Ectodermal cell (in vitro differentiated cells): ENCODE data around the gene IRS1.

Experiments
- H3K27ac ChIP-seq: 2 replicates; pipeline ENCODE4 v1.7.0; 2013; ENCODE audit warnings: mild to moderate bottlenecking, low read depth, low read length; ENCODE audit not compliant: insufficient read depth, poor library complexity, severe bottlenecking
- H3K27me3 ChIP-seq: 2 replicates; pipeline ENCODE4 v1.7.0; 2013; ENCODE audit warnings: mild to moderate bottlenecking, low read length; ENCODE audit not compliant: insufficient read depth, control insufficient read depth, poor library complexity, severe bottlenecking
- H3K36me3 ChIP-seq: one replicate; pipeline ENCODE4 v1.7.0; 2013; ENCODE audit warnings: low read length; ENCODE audit not compliant: control insufficient read depth, insufficient read depth
- H3K4me1 ChIP-seq: one replicate; pipeline ENCODE4 v1.7.0; 2013; ENCODE audit warnings: low read length; ENCODE audit not compliant: control insufficient read depth, insufficient read depth
- H3K4me3 ChIP-seq: 2 replicates; pipeline ENCODE4 v1.7.0; 2013; ENCODE audit warnings: low read depth, low read length, control low read depth; ENCODE audit not compliant: insufficient read depth
- H3K9me3 ChIP-seq: 2 replicates; pipeline ENCODE4 v1.7.0; 2013; ENCODE audit warnings: mild to moderate bottlenecking, low read length, moderate library complexity; ENCODE audit not compliant: control insufficient read depth
- WGBS, 2 experiments: methylation state at CpG; one replicate each; pipeline ENCODE4 v1.1.7; 2013; ENCODE audit warnings: missing lambda C conversion rate in 2 of 2; 5-methylcytosine and 5-hydroxymethylcytosine counted together

IRS1 gene

DNA sequence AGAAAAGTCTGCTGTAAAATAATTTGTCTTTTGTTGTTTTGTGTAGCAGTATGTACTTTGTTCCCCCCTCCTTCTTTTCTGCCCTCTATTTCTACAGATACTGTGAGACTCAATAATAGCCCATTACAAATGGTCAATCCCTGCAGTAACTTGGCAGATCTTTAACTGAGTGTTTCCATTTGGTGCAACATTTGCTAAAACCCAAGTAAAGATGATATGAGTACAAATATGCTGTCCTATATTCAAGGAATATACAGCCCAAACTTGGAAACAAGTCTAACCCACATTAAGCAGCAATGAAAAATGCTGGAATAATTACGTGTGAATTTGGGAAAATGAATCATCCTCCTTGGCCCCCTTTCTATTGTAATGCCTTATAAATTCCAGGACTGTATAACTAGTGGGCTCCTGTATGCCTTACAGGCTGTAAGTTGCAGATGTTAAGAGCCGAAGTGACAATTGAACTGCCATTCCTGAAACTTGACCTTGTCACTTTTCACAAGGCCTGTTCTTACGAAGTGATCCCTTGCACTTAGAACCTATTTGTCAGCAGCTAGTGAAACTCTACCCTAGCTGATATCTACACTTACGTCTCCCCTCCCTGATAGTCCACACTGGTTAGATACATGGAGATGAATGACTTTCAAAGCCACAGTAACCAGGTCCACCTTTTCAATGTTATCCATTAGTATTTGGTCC lies 104.9 kb downstream of the IRS1 start:
- no peaks in the 10 kb centered on the region for H3K9me3 ChIP-seq
- 90 to 92% methylated on average over 4 of the region's 4 CpGs for WGBS, 2 experiments
- H3K4me1 ChIP-seq, result no peaks in the 10 kb centered on the region
- no peaks in the 10 kb centered on the region for H3K27me3 ChIP-seq
- H3K27ac ChIP-seq, result no peak overlapping the region
- no peak overlapping the region for H3K4me3 ChIP-seq
- H3K36me3 ChIP-seq, result no peaks in the 10 kb centered on the region

DNA sequence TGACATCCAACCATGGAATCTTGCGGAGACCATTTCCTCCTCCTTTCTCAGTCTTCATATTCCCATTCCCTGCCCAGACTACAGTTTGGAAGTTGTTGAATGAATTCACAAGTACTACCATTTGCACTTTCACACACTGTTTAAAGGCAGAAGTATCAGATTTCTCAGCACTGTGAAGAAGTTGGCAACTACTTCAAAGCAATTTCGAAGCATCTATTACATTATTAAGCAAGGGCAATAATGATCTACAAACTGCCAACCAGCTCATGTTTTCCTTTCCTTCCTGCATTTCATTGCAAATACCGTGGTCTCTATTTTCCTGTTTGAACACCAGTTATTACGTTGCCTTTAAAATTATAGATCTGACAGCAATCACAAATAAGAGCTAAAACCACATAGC lies 105.5 kb downstream of the IRS1 start:
- H3K4me1 ChIP-seq, result no peaks in the 10 kb centered on the region
- no peak overlapping the region for H3K27ac ChIP-seq
- 89 to 94% methylated on average over 4 of the region's 4 CpGs for WGBS, 2 experiments
- no peaks in the 10 kb centered on the region for H3K9me3 ChIP-seq
- H3K4me3 ChIP-seq, result no peak overlapping the region
- H3K36me3 ChIP-seq, result no peaks in the 10 kb centered on the region
- no peaks in the 10 kb centered on the region for H3K27me3 ChIP-seq

DNA sequence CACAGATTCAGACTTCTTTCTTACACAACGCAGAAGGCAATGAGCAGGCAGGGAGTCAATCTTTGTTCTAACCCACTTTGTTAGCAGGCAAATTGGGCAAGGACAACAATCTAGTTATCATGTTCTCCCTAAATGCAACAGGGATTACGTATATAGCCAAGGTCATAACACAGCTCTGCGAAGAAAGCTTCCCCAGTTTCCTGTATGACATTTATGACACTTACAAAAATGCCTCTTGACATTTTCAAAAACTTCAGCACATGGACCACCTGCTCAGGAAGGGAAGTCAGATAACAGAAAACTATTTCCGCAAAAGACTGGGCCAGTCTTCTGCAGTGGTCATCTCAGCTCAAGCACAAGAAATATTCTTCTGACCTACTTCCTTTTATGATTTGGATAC lies 106.1 kb downstream of the IRS1 start:
- no peaks in the 10 kb centered on the region for H3K4me1 ChIP-seq
- H3K27ac ChIP-seq, result no peak overlapping the region
- no peaks in the 10 kb centered on the region for H3K9me3 ChIP-seq
- H3K4me3 ChIP-seq, result no peak overlapping the region
- no peaks in the 10 kb centered on the region for H3K36me3 ChIP-seq
- H3K27me3 ChIP-seq, result no peaks in the 10 kb centered on the region
- 94 to 95% methylated on average over 4 of the region's 4 CpGs for WGBS, 2 experiments

DNA sequence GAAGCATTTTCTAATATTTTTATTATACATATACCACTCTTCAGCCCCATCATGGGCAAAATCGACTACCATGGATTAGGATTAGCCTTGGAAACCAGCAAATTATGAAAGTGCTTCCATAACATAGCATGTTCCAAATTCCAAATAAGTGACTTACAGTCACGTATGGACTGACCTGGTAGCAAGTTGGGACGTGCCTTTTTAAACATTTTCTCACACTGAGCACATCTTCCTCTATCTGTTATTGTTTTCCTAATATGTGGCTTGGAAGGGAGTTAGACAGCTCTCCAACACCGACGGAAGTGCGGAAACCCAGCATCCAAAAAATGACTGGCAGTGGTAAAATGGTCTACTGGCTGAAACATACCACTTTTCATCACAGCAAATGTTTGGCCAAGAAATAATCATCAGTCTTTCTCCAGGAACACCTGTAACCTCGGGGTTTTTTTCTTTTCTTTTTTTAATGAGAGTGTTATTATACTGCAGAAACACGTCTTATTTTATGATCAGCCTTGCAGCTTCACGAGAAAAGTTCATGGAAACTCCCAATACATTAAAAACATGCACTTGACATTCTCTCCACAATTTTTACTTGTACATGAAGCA lies 107.0 kb downstream of the IRS1 start:
- no peaks in the 10 kb centered on the region for H3K27me3 ChIP-seq

DNA sequence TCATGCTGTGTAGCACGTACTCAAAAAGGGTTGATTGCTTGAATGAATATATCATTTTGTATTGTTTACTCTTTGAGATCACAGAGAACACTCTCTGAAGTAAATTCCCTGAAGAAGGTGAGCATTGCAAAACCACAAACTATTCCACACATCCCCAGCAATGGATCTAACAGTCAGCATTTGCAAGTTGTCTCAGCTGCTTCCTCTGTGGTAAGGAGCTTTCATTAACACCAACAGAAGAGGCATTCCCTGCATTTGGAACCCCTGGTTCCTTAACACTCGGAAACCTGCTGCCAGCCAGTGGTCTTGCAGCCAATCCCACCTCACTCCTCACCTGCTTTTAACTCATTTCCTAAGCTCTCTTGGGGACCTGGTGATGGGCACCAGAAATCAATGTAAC lies 108.4 kb downstream of the IRS1 start:
- Histone ChIP-seq H3K4me3 (no peak overlapping the region), H3K27me3 (no peaks in the 10 kb centered on the region), H3K9me3 (no peaks in the 10 kb centered on the region), H3K27ac (no peak overlapping the region), H3K36me3 (no peaks in the 10 kb centered on the region), H3K4me1 (no peaks in the 10 kb centered on the region)
- 86 to 89% methylated on average over 2 of the region's 2 CpGs for WGBS, 2 experiments

More for the DNA sequence above, 107.0 kb downstream of the IRS1 start:
- 95 to 96% methylated on average over 8 to 9 of the region's 9 CpGs for WGBS, 2 experiments
- H3K9me3 ChIP-seq, result no peaks in the 10 kb centered on the region
- no peak overlapping the region for H3K4me3 ChIP-seq
- no peaks in the 10 kb centered on the region for H3K4me1 ChIP-seq
- H3K36me3 ChIP-seq, result no peaks in the 10 kb centered on the region
- H3K27ac ChIP-seq, result no peak overlapping the region

DNA sequence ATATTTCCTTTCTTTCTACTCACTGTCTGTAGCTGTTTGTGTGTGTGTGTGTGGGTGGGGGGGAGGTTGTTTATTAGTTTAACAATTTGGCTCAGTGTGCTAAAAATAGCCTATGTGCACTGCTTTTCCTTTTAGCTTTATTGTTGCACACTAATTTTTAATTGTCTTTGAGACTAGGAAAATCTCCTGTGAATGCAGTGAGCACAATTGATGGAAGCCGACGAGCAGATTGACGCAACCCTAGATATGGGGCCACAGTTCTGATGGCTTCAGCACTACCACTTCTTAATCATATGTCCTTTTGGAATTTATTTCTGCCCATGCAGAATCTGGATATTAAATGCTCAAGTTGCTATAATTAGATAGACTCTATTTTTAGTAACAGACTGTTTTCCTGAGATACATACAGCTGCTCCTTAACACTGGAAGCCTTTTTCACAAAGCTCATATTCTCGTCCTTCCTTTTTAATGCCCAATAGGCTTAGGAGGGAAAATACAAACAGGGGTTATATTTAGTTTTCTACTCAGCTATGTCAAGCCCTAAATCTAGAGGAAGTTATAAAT lies 109.1 kb downstream of the IRS1 start:
- Histone ChIP-seq H3K36me3 (no peaks in the 10 kb centered on the region), H3K4me3 (no peak overlapping the region), H3K4me1 (no peaks in the 10 kb centered on the region), H3K9me3 (no peaks in the 10 kb centered on the region), H3K27ac (no peak overlapping the region), H3K27me3 (no peaks in the 10 kb centered on the region)
- 93 to 95% methylated on average over 3 to 4 of the region's 4 CpGs for WGBS, 2 experiments

DNA sequence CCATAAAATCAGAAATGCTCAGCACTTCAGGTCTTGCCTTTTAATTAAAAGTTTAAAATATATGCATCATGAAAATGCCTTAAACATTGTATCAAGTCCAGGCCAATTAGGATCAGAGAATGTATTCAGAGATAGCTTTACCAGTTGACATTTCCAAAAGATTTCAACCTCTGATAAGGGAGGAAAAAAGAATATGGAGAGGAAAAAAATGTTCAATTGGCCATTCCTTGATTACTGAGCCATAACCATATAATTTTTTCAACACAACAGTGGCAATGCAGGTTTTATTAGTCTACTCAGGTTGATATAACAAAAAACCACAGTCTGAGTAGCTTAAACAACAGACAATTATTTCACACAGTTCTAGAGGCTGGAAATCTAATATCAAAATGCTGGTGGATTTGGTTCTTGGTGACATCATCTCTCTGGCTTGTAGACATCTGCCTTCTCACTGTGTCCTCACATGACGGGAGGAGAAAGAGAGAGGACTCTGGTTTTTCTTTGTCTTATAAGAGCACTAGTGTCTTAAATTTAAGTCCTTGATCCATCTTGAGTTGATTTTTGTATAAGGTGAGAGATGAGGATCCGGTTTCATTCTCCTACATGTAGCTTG lies 111.9 kb downstream of the IRS1 start:
- Histone ChIP-seq H3K4me1 (no peaks in the 10 kb centered on the region), H3K27me3 (no peaks in the 10 kb centered on the region), H3K27ac (no peak overlapping the region), H3K9me3 (no peaks in the 10 kb centered on the region), H3K4me3 (no peak overlapping the region), H3K36me3 (no peaks in the 10 kb centered on the region)
- 94 to 98% methylated on average over 2 of the region's 2 CpGs for WGBS, 2 experiments

DNA sequence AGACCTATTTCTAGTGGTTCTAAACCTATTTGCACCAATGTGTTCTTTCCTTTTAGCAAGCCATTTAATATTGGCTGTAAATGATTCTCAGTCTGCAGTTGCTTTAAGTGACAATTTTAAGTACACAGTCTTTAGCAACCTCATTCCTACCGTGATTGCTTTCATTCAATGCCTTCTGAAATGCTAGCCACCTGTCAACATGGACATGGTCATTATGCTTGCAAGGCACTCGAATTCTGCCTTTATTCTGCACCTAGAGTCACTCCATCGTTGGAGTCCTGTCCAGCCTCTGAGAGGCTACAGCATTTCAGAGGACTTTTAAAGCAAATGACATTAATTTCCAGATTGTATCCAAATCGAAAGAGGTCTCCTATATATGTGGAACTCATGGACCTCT lies 115.1 kb downstream of the IRS1 start:
- no peaks in the 10 kb centered on the region for H3K27me3 ChIP-seq
- 92 to 94% methylated on average over 4 of the region's 4 CpGs for WGBS, 2 experiments

DNA sequence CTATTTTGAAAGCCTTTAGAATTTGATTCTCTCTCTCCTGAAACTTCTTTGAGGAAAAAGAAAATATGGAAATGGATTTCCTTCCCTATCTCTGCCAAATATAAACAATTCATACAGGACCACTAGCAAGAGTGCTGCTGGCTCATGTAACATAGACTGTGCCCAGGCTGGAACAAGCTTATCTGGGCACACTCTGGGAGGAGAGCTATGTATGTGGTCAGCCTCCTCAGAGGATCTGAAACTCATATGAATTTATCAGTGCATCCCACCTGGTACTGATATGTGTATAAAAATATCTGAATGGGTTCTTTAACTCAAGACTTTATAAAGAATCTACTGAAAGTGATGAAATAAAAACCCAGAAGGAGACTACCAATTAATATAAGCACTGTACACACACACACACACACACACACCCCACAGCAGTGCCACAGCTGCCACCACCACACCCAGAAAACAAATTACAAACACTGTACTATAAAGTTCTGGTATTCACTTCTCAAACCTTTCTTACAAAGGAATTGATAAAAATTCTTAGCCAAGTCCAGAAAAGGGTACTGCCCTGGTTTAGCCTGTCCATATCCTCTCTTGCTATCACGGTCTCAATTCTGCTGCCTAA lies 115.6 kb downstream of the IRS1 start:
- WGBS, 2 experiments, result 95 to 100% methylated on average over 1 of the region's 1 CpG
- no peaks in the 10 kb centered on the region for H3K27me3 ChIP-seq
- no peak overlapping the region for H3K4me3 ChIP-seq
- H3K4me1 ChIP-seq, result no peaks in the 10 kb centered on the region
- H3K9me3 ChIP-seq, result no peaks in the 10 kb centered on the region
- no peaks in the 10 kb centered on the region for H3K36me3 ChIP-seq
- H3K27ac ChIP-seq, result no peak overlapping the region

More for the DNA sequence above, 115.1 kb downstream of the IRS1 start:
- no peak overlapping the region for H3K4me3 ChIP-seq
- H3K4me1 ChIP-seq, result no peaks in the 10 kb centered on the region
- no peaks in the 10 kb centered on the region for H3K9me3 ChIP-seq
- H3K36me3 ChIP-seq, result no peaks in the 10 kb centered on the region
- H3K27ac ChIP-seq, result no peak overlapping the region

DNA sequence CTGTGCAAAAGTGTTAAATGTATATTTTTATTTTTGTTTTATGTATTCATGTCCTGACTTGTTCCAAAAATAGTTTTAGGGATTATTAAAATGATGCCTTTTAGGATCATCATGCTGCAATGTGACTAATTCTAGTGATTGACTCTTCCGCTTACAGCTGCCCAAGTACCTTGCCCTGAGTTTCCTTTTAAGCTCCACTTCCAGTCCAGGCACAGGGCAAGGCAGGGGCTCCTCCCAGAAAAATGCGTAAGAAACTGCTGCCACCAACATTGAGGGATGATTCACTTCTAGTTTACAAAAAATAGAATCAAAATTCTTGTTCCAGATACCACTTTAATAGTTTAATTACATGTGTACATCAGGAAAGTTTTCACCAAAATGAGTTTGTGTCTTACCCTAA lies 116.4 kb downstream of the IRS1 start:
- Histone ChIP-seq H3K27me3 (no peaks in the 10 kb centered on the region), H3K4me1 (no peaks in the 10 kb centered on the region), H3K4me3 (no peak overlapping the region), H3K9me3 (no peaks in the 10 kb centered on the region), H3K36me3 (no peaks in the 10 kb centered on the region), H3K27ac (no peak overlapping the region)
- 96% methylated on average over 2 of the region's 2 CpGs for WGBS, 2 experiments
